NB4 (cell line): ENCODE measurements around the gene PHACTR1.

Experiments used
- CTCF ChIP-seq: IDR thresholded peaks from one replicate; pipeline ENCODE4 v1.5.1; 2012; ENCODE audit warnings: low read depth, low read length
- MAX ChIP-seq: IDR thresholded peaks from 2 replicates; pipeline ENCODE4 v1.6.1; 2011; ENCODE audit warnings: low read depth, low read length
- MYC ChIP-seq: IDR thresholded peaks from 2 replicates; pipeline ENCODE4 v1.6.1; 2011; ENCODE audit warnings: low read depth, low read length
- POLR2A ChIP-seq: IDR thresholded peaks from 2 replicates; pipeline ENCODE4 v1.6.1; 2011; ENCODE audit warnings: mild to moderate bottlenecking; ENCODE audit not compliant: insufficient read length; ENCODE audit errors: extremely low read depth

- TF ChIP-seq CTCF, result no peak
- no peak for TF ChIP-seq POLR2A
- no peak for TF ChIP-seq MAX
- no peak for TF ChIP-seq MYC
Observed at GRCh38 chr6:13076575-13076974, 360.0 kb downstream of the PHACTR1 start.
